Activated CD8-positive, alpha-beta memory T cell treated with anti-CD3 and anti-CD28 coated beads for 24 hours (primary cell): Measurements from ENCODE around the gene SLC30A9.

Experiments
- DNase-seq: peaks from one replicate; pipeline ENCODE4 v3.0.0-alpha.2; 2020

The SLC30A9 gene

GRCh38 chr4:42008011-42008786 lies 17.9 kb downstream of the SLC30A9 start:
- no peak for DNase-seq

GRCh38 chr4:42015438-42015837 lies 25.1 kb downstream of the SLC30A9 start:
- no peak for DNase-seq

- no peak for DNase-seq
Measured at GRCh38 chr4:42018451-42018850, 28.1 kb downstream of the SLC30A9 start.

DNA sequence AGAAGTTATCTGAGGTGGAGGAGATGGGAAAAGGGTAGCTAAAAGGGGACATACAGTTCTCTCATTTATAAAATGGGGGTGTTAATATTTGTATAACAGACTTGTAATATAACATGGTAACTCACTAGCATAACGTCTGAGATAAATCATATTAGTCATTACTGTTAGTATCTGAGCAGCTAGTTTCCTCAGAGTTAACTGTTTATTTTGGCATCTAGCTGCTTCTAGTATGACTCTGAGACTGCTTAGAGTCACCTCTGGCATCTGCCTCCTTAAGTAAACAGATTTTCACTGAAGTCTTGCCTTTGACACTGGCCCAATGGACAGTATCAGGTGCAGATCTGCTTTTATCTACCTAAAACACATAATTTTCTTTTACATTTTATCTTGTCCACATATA lies 58.1 kb downstream of the SLC30A9 start:
- no peak for DNase-seq

GRCh38 chr4:42050516-42051249 lies 60.4 kb downstream of the SLC30A9 start:
- no peak for DNase-seq

- no peak for DNase-seq
Measured at GRCh38 chr4:42066402-42066801, 76.1 kb downstream of the SLC30A9 start.

GRCh38 chr4:42067264-42067663 lies 76.9 kb downstream of the SLC30A9 start:
- DNase-seq = no peak

DNA sequence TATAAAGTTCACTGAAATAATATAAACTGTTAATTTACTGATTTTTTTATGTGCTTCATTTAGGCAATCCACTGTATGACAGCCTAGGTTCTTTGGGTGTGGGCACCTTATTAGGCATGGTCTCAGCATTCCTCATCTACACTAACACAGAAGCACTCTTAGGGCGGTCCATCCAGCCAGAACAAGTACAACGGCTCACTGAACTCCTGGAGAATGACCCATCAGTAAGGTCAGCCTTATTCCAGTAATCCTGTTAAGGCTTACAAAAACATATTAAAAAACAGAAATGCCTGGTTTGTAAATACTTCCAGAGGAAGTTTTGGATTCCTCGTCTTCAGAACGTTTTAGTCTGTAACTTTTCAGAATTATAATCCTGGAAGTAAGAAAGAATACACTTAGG lies 80.1 kb downstream of the SLC30A9 start:
- DNase-seq = no peak

- DNase-seq = no peak
Measured at GRCh38 chr4:42074294-42074693, 84.0 kb downstream of the SLC30A9 start.

DNA sequence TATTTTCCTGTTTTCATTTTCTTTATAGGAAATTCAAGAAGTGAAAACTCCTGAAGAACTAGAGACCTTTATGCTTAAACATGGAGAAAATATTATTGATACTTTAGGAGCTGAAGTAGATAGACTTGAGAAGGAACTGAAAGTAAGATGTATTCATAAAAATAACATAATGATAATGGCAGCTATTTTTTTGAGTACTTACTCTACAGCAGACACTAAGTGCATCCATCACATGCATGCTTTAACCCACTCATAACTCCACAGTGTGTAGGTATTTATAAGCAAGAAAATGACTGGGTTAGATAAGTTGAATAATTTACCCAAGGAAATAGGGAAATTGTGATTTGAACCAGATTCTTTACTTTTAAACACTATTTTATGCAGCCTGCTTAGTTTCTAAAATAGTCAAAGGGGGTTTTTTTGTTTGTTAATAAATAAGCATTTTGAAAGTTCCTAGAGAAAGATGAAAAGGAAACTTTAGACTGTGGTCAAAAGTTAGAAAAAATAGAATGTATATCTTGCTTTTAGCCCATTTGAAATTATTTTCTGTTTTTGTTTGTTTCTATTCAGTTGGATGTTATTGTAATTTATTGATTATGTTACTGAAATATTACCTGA lies 88.0 kb downstream of the SLC30A9 start:
- no peak for DNase-seq

DNA sequence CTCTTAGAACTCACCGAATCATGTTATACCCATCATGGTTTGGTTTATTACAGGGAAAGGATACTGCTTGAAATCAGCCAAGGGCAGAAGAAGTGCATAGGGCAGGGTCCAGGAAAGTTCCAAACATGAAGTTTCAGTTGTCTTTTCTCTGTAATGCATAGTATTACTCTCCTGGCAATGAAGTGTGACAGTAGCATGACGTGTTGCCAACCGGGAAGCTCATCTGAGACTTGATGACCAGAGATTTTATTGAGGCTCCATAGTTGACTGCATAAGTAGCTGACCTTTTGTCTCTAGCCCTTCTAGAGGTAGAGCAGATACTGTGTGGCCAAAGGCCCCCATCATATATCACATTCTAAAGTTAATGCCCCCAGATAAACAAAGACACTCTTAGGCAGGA lies 90.0 kb downstream of the SLC30A9 start:
- no peak for DNase-seq

DNA sequence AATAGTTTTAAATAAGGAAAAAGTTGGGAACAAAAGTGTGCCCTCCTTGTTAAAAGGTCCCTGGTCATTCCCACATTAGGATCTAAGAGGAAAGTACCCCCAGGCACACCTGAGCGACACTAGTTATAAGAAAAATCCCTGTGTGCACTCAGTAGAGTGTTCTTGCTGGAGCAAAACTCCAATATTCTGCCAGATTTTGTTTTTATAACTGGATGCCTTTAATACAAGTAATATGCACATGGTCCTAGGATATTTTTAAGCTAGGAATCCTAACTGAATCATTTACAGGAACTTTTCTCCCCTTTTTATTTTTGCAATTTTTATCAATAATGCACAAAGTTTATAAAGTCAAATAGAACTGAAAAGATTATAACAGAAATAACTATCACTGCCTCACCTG lies 93.5 kb downstream of the SLC30A9 start:
- DNase-seq = no peak

- DNase-seq = no peak
Measured at GRCh38 chr4:42088386-42088785, 98.1 kb downstream of the SLC30A9 start.

DNA sequence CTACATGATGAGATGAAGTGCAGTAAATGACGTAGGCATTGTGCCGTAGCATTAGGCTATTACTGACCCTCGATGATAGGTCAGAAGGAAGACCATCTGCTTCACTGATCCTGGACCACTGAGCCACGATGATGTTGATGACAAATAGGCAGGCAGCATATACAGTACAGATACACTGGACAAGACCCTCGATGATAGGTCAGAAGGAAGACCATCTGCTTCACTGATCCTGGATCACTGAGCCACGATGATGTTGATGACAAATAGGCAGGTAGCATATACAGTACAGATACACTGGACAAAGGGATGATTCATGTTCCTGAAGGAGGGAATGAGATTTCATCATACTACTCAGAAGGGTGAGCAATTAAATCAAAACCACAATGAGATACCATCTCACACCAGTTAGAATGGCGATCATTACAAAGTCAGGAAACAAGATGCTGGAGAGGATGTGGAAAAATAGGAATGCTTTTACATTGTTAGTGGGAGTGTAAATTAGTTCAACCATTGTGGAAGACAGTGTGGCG lies 111.2 kb downstream of the SLC30A9 start:
- no peak for DNase-seq

- no peak for DNase-seq
Measured at GRCh38 chr4:42104521-42104920, 114.2 kb downstream of the SLC30A9 start.

DNA sequence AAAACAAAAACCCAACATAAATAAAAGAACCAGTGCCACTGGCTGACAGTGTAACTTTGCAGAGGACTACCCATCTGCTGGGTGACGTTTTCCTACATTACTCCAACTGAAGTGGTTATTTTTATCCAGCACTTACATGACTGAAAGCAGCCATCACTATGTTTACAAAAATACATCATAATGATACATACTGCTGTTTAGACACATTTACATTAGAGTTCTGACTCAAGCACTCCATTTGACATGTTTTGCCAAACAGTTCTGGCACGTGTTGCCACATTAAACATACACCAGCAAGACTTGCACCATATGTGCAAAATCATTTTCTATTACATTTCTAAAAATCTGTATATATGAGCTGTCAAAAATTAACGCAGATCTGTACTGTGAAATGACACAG lies 122.5 kb downstream of the SLC30A9 start:
- no peak for DNase-seq

GRCh38 chr4:42119886-42120285 lies 129.6 kb downstream of the SLC30A9 start:
- DNase-seq = no peak

DNA sequence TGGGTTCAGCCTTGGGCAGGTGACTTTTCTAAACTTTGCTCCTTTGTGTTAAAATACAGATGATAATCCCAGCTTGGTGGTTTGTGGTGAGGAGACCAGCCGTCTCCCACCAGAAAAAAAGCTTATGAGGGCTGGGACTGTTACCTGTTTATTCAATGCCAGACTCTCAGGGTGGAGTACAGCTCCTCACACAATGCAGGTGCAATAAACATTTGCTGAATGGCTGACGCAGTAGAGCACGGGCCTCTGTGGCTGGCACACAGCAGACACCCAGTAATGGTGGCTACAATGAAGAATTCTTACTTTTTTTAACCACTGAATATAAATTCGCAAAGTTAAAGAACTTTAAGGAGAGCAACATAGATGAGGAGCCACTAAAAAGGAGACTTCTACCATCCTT lies 131.9 kb downstream of the SLC30A9 start:
- DNase-seq = no peak

DNA sequence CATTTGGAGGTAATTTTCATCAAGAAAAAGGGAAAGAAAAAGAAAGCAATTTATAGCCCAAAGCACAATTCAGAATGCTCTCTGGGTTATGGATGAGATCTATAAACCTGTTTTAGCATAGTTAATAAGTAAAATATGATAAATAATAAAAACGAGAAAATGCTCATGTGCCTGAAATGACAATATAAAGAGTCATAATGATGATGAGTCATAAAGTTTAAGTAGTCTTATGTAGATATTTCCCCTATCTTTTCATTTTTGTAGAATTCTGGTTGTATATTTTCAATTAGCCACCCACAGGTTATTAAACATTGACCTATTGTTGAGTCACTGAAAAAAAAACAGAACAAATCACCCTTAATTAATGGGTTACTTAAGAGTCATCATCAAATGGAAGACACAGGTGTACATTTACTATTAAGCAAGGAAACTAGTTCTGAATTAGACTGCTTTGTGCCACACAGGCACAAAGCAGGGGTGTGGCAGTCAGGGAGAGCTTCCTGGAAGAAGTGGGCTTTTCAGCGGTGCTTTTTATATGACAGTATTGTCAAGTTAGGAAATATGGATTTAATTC lies 132.8 kb downstream of the SLC30A9 start:
- no peak for DNase-seq

GRCh38 chr4:42132099-42132498 lies 141.8 kb downstream of the SLC30A9 start:
- no peak for DNase-seq

- DNase-seq = no peak
Measured at GRCh38 chr4:42133006-42133405, 142.7 kb downstream of the SLC30A9 start.

DNA sequence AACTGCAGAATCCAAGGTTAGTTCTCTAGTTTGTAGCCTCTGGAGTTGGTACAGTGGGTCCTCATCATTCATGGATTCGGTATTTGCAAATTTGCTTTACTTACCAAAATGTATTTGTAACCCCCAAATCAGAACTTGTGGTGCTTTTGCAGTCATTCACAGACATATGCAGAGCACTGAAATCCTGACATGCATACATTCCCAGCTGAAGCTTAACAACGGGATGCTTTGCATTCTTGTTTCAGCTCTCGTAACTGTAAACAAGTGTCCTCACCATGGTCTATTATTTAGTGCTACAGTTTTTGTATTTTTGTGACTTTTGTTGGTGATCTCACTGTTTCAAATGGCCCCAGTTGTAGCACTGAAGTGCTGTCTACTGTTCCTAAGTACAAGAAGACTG lies 146.0 kb downstream of the SLC30A9 start:
- DNase-seq = no peak
